Measurements from ENCODE around the gene PIGN.

- TF ChIP-seq CTCF (IDR thresholded peaks at IDR 0.05) (no peak), POLR2A (IDR thresholded peaks at IDR 0.05) (no peak)
Observed at GRCh38 chr18:62088156-62088555, 98.7 kb downstream of the PIGN start.
